ENCODE measurements around the gene PDLIM3. TPM values are rescaled to one million over a fixed set of nuclear protein-coding genes. Genes with fewer than 3 reads are reported as not detected.

The PDLIM3 gene
- total and polyA plus RNA-seq, 2 of the 13 experiments (the other 11 are each of a cell fraction or from before 2014, with no cell fraction given) = 5.9 to 14.0 TPM

DNA sequence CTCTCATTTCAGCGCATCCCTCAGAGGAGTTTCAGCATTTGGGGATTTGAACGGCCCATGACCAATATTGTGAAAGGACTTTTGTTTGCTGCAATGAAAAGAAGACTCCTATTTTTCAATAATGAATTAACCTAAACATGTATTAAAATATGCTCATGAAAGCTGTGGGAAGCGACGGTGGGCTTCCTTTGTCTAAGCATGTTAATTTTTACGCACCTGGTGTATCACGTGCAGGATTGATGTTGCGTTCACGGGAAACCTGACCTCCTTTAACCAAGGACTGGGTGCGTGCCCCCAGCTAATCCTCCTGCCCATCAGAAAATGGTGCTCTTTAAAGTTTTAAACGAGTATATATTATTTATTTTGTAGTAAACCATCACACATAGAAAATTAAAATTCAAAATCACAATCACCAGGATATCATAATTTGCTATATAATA, 63.2 kb downstream of the PDLIM3 start:
- Histone ChIP-seq H3K27me3 (ENCODE audit: control insufficient read depth in 1 of 2, insufficient read depth in 2 of 2, low read length in 2 of 2) (peaks cover 0 to 54% of the 10 kb centered on the region in 2 experiments; a peak in 3 of 5 replicates), H2AFZ (ENCODE audit: low read length) (no peak overlapping the region), H3K79me2 (ENCODE audit: insufficient read depth, low read length) (no peaks in the 10 kb centered on the region), H3K27ac (ENCODE audit: extremely low read length, insufficient read depth, low read length) (no peak overlapping the region), H3K36me3 (replicated peaks in 1 of 2; ENCODE audit: control insufficient read depth in 1 of 2, insufficient read depth in 2 of 2, low read length in 2 of 2) (no peaks in the 10 kb centered on the region), H3K9ac (ENCODE audit: insufficient read depth, low read depth, low read length) (peak overlapping the region; percentile 72; the same call in 1 of the 2 replicates), H4K20me1 (ENCODE audit: insufficient read depth, low read length) (no peaks in the 10 kb centered on the region), H3K4me2 (ENCODE audit: low read depth, low read length) (peak overlapping the region; percentile 93), H3K9me3 (ENCODE audit: low read length) (no peaks in the 10 kb centered on the region), H3K4me1 (ENCODE audit: insufficient read depth, low read length) (peaks cover 12% of the 10 kb centered on the region), H3K4me3 (replicated peaks in 1 of 3; ENCODE audit: insufficient read depth in 1 of 3, low read depth in 2 of 3, low read length in 3 of 3) (peak overlapping the region; percentile 61 to 81 (median 73))
- ATAC-seq = no peak
- DNase-seq (ENCODE audit: low spot score) = no peak
- FAIRE-seq = no peak
- intact Hi-C loops (cut with micrococcal nuclease; ENCODE audit: unreplicated experiment) = loop anchor here (5.0 kb wide), 1 partner anchor 40 kb away; no protein-coding TSS in a partner anchor
- ChIA-PET POLR2A (no interaction called here), CTCF (ENCODE audit: low intra/inter-chr PET ratio, low total read pairs) (interaction anchor here (3.2 kb wide), 1 partner anchor 126 kb away, joined by 31 read pairs; no protein-coding TSS in a partner anchor)
- TF ChIP-seq CBX2 (IDR thresholded peaks at IDR 0.05; ENCODE audit: low read depth, low read length) (peak; percentile 78; the same call in 1 of the 2 replicates), CBX2 (CRISPR knock-in tag; IDR thresholded peaks at IDR 0.05; ENCODE audit: low read depth) (no peak), POGZ (CRISPR knock-in tag; IDR thresholded peaks at IDR 0.05) (no peak), FOXA3 (CRISPR knock-in tag; IDR thresholded peaks at IDR 0.05) (no peak)
- 13% methylated on average over 10 of the region's 10 CpGs for WGBS (ENCODE audit: low lambda C conversion rate)
- in situ Hi-C loops (cut with HindIII; ENCODE audit: extremely low pct_ligation_motif_present, low pct_unique_long_range_greater_than_20kb) = loop anchor here (25.0 kb wide), 1 partner anchor 565 kb away; no protein-coding TSS in a partner anchor
- no TSS peak for BruUV-seq (replicated peaks)

DNA sequence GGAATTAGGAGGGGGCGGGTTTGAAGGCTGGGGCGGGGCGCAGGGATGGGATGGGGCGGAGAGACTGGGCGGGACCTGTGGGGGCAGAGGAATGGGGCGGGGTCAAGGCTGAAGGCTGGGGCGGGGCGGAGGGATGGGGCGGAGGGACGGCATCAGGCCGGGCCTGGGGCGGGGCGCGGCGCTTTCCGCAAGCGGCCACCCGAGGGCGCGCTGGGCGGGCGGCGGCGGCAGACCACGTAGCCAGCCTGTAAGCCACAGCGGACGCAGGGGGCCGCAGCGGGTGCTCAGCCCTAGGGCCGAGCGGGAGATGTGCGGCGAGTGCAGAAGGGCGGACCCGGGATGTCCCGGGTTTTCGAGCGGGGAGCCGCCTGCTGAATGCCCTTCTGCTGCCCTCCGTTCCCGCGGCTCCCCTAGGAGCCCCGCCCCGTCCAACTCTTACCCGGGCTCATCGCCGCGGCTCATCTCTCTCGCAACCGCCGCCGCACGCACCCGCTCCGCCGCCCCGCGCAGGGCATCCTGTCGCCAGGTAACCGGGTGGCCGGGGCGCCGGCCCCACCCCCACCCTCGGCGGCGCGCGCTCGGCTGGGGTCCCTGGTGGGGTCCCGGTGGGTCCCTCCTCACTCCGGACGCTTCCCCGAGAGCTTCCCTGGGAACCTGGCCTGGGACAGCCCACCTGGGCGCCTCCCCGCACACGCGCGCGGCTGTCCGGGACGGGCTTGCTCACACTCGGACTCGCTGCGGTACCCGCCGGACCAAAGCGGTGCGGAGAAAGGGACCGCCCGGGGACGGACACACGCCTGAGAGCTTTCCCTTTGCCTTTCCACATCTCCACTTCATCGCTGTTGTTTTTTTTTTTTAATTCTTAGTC, 63.8 kb downstream of the PDLIM3 start, which contains the start of gene CCDC110:
TSS of gene CCDC110 (minus strand) at position 499 of the 868 bp plus-strand sequence. CDS start at position 449, 50 bp downstream.
- H3K9ac ChIP-seq (ENCODE audit: insufficient read depth, low read depth, low read length) = peak within 1 kb of the TSS; percentile 72
- no peak for FAIRE-seq
- no peaks in the 10 kb centered on the region for H3K9me3 ChIP-seq (ENCODE audit: low read length)
- peak within 1 kb of the TSS; percentile 72 for H2AFZ ChIP-seq (ENCODE audit: low read length)
- no peaks in the 10 kb centered on the region for H3K36me3 ChIP-seq (replicated peaks in 1 of 2; ENCODE audit: control insufficient read depth in 1 of 2, insufficient read depth in 2 of 2, low read length in 2 of 2)
- peak within 1 kb of the TSS; percentile 98 for H3K4me2 ChIP-seq (ENCODE audit: low read depth, low read length)
- intact Hi-C loops (cut with micrococcal nuclease; ENCODE audit: unreplicated experiment) (loop anchor here (1.0 to 5.0 kb wide), 3 partner anchors 41 to 567 kb away; no protein-coding TSS in a partner anchor), in situ Hi-C loops (cut with HindIII; ENCODE audit: extremely low pct_ligation_motif_present, low pct_unique_long_range_greater_than_20kb) (loop anchor here (25.0 kb wide), 1 partner anchor 566 kb away; no protein-coding TSS in a partner anchor)
- peak within 1 kb of the TSS; percentile 61 to 81 (median 73) for H3K4me3 ChIP-seq (replicated peaks in 1 of 3; ENCODE audit: insufficient read depth in 1 of 3, low read depth in 2 of 3, low read length in 3 of 3)
- CTCF ChIA-PET (ENCODE audit: low intra/inter-chr PET ratio, low total read pairs) = interaction anchor here (3.2 kb wide), 1 partner anchor 126 kb away, joined by 31 read pairs; no protein-coding TSS in a partner anchor
- no peak within 1 kb of the TSS for H3K27ac ChIP-seq (ENCODE audit: extremely low read length, insufficient read depth, low read length)
- H3K4me1 ChIP-seq (ENCODE audit: insufficient read depth, low read length) = peaks cover 12% of the 10 kb centered on the region
- H4K20me1 ChIP-seq (ENCODE audit: insufficient read depth, low read length) = no peaks in the 10 kb centered on the region
- peak; percentile 50 for DNase-seq (ENCODE audit: low spot score)
- peak; percentile 96 for ATAC-seq
- H3K27me3 ChIP-seq (ENCODE audit: control insufficient read depth in 1 of 2, insufficient read depth in 2 of 2, low read length in 2 of 2) = peaks cover 0 to 54% of the 10 kb centered on the region in 2 experiments; a peak in 3 of 5 replicates
- H3K79me2 ChIP-seq (ENCODE audit: insufficient read depth, low read length) = no peaks in the 10 kb centered on the region
- 1% methylated on average over 19 of the region's 93 CpGs for WGBS (ENCODE audit: low lambda C conversion rate)
- POLR2A ChIA-PET = no interaction called here
- no TSS peak for BruUV-seq (replicated peaks)
- TF ChIP-seq RFXANK (CRISPR knock-in tag; IDR thresholded peaks at IDR 0.05) (no peak), ZFY (CRISPR knock-in tag; IDR thresholded peaks at IDR 0.05) (peak; percentile 23; the same call in 1 of the 2 replicates), ZNF547 (CRISPR knock-in tag; IDR thresholded peaks at IDR 0.05) (0 out of 2 replicates have a peak, but pooled peaks have one; percentile 46)
- TF ChIP-seq, protein P1, sequence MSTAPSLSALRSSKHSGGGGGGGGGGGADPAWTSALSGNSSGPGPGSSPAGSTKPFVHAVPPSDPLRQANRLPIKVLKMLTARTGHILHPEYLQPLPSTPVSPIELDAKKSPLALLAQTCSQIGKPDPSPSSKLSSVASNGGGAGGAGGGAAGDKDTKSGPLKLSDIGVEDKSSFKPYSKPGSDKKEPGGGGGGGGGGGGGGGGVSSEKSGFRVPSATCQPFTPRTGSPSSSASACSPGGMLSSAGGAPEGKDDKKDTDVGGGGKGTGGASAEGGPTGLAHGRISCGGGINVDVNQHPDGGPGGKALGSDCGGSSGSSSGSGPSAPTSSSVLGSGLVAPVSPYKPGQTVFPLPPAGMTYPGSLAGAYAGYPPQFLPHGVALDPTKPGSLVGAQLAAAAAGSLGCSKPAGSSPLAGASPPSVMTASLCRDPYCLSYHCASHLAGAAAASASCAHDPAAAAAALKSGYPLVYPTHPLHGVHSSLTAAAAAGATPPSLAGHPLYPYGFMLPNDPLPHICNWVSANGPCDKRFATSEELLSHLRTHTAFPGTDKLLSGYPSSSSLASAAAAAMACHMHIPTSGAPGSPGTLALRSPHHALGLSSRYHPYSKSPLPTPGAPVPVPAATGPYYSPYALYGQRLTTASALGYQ (CRISPR knock-in tag; IDR thresholded peaks at IDR 0.05) = no peak
- TF ChIP-seq, protein P2, sequence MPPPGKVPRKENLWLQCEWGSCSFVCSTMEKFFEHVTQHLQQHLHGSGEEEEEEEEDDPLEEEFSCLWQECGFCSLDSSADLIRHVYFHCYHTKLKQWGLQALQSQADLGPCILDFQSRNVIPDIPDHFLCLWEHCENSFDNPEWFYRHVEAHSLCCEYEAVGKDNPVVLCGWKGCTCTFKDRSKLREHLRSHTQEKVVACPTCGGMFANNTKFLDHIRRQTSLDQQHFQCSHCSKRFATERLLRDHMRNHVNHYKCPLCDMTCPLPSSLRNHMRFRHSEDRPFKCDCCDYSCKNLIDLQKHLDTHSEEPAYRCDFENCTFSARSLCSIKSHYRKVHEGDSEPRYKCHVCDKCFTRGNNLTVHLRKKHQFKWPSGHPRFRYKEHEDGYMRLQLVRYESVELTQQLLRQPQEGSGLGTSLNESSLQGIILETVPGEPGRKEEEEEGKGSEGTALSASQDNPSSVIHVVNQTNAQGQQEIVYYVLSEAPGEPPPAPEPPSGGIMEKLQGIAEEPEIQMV (CRISPR knock-in tag; IDR thresholded peaks at IDR 0.05; ENCODE audit: low read depth) = peak; percentile 33; the same call in 1 of the 2 replicates
